HL-60/S4 treated with phorbol 12-myristate 13-acetate at 8.2 ng/mL for 4 days and 3 days (cell line): Measurements from ENCODE around the gene RAI1.

Experiments used
- in situ Hi-C: fragments of 300-500 bp; cut with MboI; formaldehyde crosslinking; loops from 2 replicates; pipeline ENCODE4 v1.15.0; 2022; ENCODE audit warnings: low sequenced_read_pairs

The RAI1 gene

GRCh38 chr17:17694169-17695081, 13.2 kb downstream of the RAI1 start:
- in situ Hi-C loops = loop anchor here (25.0 kb wide), 1 partner anchor 343 kb away; the partner anchor contains the start of genes ATPAF2 and GID4

DNA sequence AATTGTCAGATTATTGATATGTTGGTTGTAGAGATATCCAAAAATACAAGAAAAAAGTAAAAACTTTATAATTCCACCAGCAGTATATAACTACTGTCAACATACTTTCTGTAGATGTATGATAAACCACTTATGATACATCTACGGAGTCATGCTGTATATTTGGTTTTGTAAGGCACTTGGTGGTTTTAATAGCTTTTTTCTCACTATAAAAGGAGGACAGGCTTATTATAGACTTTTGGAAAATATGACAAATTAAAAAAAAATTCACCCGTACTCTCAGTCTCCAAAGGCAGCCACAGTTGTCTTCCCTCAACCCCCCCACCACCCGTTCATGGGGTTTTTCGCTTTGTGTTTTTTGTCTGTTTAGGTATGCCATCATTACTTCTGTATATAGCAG, 14.8 kb downstream of the RAI1 start:
- in situ Hi-C loops = loop anchor here (25.0 kb wide), 1 partner anchor 341 kb away; the partner anchor contains the start of genes ATPAF2 and GID4

- in situ Hi-C loops = loop anchor here (25.0 kb wide), 1 partner anchor 340 kb away; the partner anchor contains the start of genes ATPAF2 and GID4
These were observed 15.8 kb downstream of the RAI1 start for GRCh38 chr17:17696882-17697633.

GRCh38 chr17:17698371-17698770, 17.1 kb downstream of the RAI1 start:
- in situ Hi-C loops = loop anchor here (25.0 kb wide), 1 partner anchor 339 kb away; the partner anchor contains the start of genes ATPAF2 and GID4

DNA sequence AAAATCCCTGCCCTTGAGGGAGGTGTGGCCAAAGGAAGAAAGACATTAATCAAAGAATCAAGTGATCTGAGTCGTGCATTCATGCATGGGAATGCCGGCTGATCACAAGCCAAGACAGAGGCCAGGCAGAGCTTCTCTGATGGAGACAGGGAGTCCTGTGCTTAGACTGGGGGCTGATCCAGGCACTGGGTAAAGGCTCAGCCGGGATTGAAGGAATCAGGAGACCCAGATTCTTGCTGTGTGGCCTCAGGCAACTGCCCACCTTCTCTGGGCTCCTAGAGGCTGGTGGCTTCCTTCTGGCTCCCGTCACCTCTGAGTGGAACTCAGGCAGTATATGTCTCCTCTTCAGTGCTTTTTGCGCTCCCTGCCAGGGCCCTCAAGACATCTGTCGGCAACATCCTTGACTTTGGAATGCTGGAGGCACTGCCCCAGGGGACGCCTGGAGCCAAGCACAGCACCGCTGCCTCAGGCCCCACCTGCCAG, 17.7 kb downstream of the RAI1 start:
- in situ Hi-C loops = loop anchor here (25.0 kb wide), 1 partner anchor 338 kb away; the partner anchor contains the start of genes ATPAF2 and GID4

DNA sequence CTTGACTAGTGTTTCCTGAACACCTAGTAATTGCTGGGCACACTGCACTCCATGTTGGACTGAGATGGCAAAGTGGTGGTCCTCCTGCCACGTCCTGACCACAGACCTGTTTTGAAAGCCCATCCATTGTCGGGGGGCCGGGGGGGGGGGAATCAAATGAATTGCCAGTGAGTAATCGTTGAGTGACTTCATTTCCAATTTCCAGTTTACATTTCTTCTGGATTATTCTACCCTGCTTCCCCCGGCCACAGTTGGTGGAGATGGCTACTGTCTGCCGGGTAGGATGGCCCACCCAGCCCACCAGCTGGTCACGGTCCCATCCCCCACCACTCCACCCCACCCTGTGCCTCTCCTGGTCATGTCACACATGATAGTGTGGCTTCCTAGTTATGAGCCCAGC, 18.2 kb downstream of the RAI1 start:
- in situ Hi-C loops = loop anchor here (25.0 kb wide), 1 partner anchor 338 kb away; the partner anchor contains the start of genes ATPAF2 and GID4

DNA sequence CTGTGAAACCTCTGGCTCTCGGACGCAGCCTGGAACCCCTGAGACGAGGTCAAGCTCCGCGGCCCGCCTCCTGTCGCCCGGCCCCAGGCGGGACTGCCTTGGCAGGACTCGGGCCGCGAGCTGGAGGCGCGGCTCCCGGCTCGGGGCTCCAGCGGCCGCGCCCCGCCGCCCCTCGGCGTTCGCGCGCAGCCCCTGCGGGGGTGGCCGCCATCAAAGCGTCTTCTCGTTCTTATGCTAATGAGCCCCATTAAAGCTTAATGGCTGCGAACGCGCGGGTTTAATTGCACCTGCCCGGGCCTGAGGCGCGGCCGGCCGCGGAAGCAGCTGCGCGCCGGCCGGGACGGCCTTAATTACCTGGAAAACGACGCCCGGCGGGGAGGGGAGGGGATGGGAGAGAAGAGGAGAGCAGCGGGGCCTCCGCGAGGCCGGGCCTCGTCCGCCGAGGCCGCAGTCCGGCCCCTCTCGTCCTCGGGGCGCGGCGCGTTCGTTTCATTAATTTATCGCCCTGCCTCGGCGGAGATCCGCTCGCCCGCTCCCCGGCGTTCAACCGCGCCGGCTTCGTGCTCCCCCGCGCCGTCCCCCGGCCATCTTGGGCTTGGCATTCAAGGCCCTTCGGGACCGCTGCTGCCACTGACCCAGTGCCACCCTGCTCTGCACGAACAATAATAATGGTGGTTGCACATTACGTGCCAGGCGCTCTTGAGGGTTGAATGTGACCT, 19.2 kb downstream of the RAI1 start:
- in situ Hi-C loops = no loop called here

DNA sequence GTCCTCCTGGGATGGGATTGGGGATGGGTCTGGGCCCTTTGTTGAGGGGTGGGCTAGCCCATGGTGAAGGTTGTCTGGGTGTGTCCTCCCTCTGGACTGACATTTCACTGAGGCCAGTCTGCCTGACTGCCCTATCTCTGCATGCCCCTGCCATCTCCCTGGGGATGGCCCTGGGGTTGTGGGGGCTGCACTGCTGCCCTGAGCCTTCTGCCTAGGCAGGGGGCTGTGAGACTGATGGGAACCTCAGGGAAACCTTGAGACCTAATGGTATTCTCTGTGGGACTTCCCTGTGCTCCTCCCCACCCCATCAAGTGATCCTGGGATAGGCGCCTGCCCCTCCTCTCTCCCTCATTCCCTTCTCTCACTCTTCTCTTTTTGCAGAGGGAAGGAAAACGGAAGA, 19.9 kb downstream of the RAI1 start:
- in situ Hi-C loops = no loop called here

DNA sequence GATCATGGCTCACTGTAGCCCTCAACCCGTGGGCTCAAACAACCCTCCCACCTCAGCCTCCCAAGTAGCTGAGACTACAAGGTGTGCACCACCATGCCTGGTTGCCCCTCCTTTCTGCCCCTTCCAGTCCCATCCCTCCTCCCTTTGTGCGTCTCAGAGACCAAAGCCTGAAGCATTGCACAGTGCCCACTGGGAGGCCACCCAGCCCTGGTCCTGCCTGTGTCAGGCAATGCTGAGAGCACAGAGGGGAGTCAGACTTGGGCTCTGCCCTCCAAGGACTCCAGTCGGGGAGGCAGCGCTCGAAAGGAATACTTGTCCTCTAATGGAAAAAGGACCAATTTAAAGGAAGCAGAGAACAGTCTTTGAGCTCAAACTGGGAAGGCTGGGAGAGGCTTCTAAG, 20.4 kb downstream of the RAI1 start:
- in situ Hi-C loops = no loop called here

DNA sequence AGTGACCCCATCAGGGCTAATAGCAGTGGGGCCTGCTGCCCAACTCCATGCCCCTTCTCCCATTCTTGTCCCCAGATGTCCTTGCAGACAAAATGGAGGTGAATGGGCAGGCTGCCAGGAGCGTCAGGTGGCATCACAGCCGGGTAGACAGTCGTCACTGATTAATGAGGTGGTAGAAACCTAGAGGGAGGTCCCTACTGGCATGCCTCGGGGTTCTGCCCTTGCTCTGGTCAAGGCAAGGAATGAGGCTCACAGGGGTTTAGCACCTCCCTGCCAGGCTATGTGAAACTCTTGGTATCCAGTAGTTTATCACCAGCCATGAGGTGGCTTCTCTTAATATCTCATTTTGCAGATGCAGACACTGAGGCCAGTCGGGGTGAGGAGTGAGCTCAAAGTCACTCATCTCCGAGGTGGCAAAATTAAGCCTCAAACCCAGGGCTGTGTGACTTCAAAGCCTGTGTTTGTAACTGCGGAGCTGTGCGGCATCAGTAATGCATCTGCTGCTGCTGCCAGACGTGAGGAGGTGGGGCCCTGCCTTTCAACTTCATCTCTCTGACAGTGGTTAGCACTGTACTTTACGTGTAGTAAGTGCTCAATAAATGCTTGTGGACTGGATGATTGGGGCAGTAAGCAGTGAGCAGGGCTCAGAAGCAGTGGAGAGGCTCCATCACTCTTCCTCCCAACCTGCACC, 21.3 kb downstream of the RAI1 start:
- in situ Hi-C loops = no loop called here

DNA sequence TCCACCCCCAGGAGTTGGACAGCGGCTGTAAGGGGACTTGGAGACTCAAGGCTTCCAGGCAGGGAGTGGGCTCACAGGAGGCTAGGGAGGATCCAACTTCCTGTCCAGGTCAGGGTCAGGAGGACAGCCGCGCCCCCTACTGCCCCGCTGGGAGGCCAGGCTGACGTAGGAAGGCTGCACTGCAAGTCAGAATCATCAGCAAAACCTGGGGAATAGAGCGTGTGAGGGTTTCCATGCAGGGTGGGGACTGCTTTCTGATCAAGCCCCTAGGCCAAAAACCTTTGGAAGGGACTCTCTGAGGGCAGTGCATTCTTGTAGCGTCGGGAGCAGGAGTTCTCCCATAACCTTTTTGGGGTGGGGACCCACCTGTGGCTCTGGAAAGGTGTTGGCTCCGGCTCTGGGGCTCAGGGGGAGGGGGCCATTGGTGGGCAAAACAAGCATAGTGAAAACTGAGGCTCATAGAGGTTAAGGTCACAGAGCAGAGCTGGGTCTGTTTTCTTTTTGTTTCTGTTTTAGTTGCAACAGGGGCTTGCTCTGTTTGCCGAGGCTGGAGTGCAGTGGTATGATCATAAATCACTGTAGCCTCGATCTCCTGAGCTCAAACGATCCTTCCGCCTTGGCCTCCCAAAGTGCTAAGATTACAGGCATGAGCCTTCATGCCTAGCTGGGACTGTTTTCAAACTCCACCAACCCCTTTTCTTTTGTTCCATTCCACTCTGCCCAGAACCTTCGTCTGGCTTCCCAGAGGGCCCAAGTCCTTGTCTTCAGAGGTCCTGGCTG, 22.1 kb downstream of the RAI1 start:
- in situ Hi-C loops = no loop called here

DNA sequence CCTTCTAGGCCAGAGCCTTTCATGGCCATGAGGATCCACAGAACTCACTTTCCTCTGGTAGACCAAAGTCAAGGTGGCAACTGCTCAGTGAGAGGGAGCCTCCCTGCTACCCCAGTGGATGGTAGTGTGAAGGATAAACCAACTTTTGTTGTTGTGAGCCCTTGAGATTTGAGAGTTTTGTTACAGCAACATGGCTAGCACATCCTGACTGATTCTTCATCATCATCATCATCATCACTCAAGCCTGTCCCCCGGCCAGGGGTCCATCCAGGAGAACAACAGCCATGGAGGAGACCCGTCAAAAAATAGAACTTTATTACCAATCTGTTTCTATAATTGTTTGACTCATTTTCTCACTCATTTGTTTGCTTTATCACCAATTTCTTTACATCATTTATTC, 23.7 kb downstream of the RAI1 start:
- in situ Hi-C loops = no loop called here

DNA sequence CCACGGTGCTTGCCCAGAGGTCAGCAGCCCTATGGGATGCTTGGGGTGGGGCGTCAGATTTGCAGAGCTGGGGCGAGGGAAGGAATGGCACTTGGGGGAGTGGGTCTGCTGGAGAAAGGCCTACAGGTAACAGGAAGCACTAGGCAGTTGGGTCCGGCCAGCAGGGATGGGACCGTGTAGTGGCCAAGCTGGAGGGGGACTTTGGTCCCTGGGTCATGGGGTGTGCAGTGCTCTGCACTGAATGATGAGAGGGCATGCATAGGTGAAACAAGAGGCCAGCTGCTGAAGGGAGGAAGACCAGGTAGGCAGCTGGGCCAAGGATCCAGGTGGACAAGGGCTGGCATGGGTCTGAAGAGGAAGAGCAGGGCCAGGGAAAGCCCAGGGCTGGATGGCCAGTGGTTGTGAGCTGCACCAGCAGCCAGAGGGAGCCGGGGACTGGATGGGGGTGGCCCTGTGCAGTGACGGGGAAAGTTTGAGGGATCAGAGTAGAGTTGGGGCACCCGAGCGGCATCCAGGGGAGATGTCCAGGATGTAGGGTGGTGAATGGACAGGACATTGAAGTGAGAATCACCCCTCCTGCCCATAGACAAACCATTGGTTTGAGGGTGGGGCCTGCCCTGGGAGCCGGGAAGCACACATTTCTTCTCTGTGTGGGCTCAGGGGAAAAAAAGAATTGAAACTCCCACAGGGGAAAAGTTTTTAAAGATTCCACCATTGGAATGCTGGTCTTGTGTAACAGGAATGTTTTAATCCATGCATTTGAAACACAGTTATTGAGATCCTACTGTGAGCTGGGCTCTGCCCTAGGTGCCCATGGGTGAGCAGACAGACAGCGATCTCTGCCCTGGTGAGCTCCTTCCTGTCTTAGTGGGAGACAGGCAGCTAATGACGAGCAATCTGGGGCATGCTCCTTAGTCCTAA, 25.1 kb downstream of the RAI1 start:
- in situ Hi-C loops = no loop called here

GRCh38 chr17:17708295-17708694, 27.0 kb downstream of the RAI1 start:
- in situ Hi-C loops = no loop called here

DNA sequence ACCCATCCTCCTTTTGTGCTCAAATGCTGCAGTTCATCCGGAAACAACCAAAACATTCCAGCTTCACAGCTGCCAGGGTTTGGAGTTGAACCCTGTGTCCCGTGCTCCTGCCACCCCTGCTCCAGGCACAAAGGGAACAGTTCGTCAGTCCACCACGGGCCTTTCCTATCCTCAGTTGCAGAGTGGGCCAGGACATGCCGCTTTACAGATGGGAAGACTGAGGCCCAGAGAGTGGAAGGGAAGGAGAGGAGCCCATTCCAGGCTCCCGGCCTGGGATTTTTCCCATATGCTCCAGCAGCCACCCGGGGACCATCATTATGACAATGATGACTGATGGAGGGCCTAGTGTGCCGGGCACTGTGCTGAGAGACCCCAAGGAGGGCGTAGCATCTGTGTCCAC, 27.6 kb downstream of the RAI1 start:
- in situ Hi-C loops = no loop called here

DNA sequence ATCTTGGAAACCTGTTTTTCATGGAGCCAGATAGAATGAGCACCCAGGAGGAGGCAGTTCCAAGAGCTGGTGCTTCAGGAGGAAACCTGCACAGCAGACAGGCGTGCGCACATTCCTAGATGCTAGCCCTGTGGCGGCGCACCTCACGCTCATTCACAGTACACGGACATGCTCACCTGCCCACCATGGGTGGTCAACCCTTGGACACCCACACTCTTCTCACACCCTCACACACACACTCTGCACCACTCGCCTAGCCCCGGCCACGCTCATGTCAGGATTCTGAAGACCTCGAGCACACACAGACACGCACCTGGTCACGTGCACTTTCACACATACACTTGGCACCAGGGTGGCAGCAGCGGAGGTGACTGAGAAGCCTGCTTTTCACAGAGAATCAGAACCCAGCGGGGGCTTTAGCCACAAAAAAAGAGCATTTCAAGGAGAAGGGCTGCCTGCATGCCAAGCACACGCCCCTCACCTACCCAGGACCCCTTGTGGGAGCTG, 28.6 kb downstream of the RAI1 start:
- in situ Hi-C loops = no loop called here

GRCh38 chr17:17710355-17710727, 29.1 kb downstream of the RAI1 start:
- in situ Hi-C loops = no loop called here
